Transverse colon (tissue), 4 donors: ENCODE measurements around the gene PPP4R2. TPM values are rescaled to one million over a fixed set of nuclear protein-coding genes. Genes with fewer than 3 reads are reported as not detected.

ENCODE experiments used
- DNase-seq: peaks from one replicate; pipeline ENCODE4 v3.0.0-alpha.2; 2019
- H3K27ac ChIP-seq, 4 donors: fragments of 200-600 bp; sonication (generic); 2 replicates each; pipeline ENCODE4 v1.5.1; 2016 to 2018; ENCODE audit warnings: inconsistent platforms in 4 of 4
- H3K27me3 ChIP-seq: fragments of 200-600 bp; sonication (generic); 2 replicates; pipeline ENCODE4 v1.5.1; 2017; ENCODE audit warnings: inconsistent platforms
- H3K36me3 ChIP-seq, 4 donors: fragments of 200-600 bp; sonication (generic); 2 replicates each; pipeline ENCODE4 v1.5.1; 2017 to 2019; ENCODE audit warnings: inconsistent platforms in 4 of 4
- H3K4me1 ChIP-seq, 4 donors: fragments of 200-600 bp; sonication (generic); 2 replicates each; pipeline ENCODE4 v1.5.1; 2017 to 2020; ENCODE audit warnings: inconsistent platforms in 4 of 4
- H3K4me3 ChIP-seq, 4 donors: fragments of 200-600 bp; sonication (generic); 1 replicate in 1 of 4; 2 replicates in 3 of 4; pipeline versions ENCODE4 v1.5.1 to v1.6.1; 2017 to 2019; ENCODE audit warnings: inconsistent platforms in 4 of 4
- H3K9me3 ChIP-seq, 2 donors: fragments of 200-600 bp; sonication (generic); 2 replicates each; pipeline ENCODE4 v1.5.1; 2017 to 2019; ENCODE audit warnings: inconsistent platforms in 2 of 2
- EP300 ChIP-seq: sonication (generic); formaldehyde crosslinking; IDR thresholded peaks from one replicate; pipeline ENCODE4 v1.6.1; 2017; ENCODE audit warnings: antibody characterized with exemption, low read depth
- POLR2A ChIP-seq: fragments of 450-650 bp; IDR thresholded peaks from one replicate; pipeline ENCODE4 v1.6.1; 2016; ENCODE audit warnings: antibody characterized with exemption, mild to moderate bottlenecking, moderate library complexity
- POLR2AphosphoS5 ChIP-seq, 3 donors: sonication (generic); formaldehyde crosslinking; IDR thresholded peaks; one replicate each; pipeline ENCODE4 v1.6.1; 2016; ENCODE audit warnings: antibody characterized with exemption in 3 of 3
- WGBS, 2 donors: methylation state at CpG; one replicate each; pipeline ENCODE4 v1.1.5; 2018; ENCODE audit warnings: low coverage in 1 of 2; 5-methylcytosine and 5-hydroxymethylcytosine counted together
- in situ Hi-C, 4 donors: fragments of 200-750 bp; cut with MboI; loops; one replicate each; pipeline versions ENCODE4 v1.15.0 to v1.15.1; 2017; ENCODE audit warnings: low sequenced_read_pairs in 3 of 4, low pct_ligation_motif_present in 1 of 4, low pct_unique_long_range_greater_than_20kb in 1 of 4
- intact Hi-C: fragments of 100-400 bp; cut with DNase I; formaldehyde crosslinking; loops from one replicate; pipeline ENCODE4 v1.15.1; 2023; ENCODE audit warnings: low total_unique reads
- total RNA-seq, 4 donors: library from RNA; depleted of rRNA; stranded (reverse); fragments of >200 nt; gene quantifications; one replicate each; pipeline ENCODE4 v1.1.0, GENCODE V29; 2016
- TF ChIP-seq, protein P1 (sequence below), 5 experiments: fragments of 200-600 bp in 3 of 5; fragments of 450-650 bp in 2 of 5; sonication (generic) in 3 of 5; IDR thresholded peaks; 1 replicate in 2 of 5; 2 replicates in 3 of 5; pipeline ENCODE4 v1.5.1; 2016 to 2017; ENCODE audit warnings: antibody characterized with exemption in 5 of 5, inconsistent platforms in 3 of 5, mild to moderate bottlenecking in 2 of 5, moderate library complexity in 1 of 5

PPP4R2 gene
- total RNA-seq, 4 donors from 2014 or later = 14.5 to 55.6 (median 36.9) TPM

DNA sequence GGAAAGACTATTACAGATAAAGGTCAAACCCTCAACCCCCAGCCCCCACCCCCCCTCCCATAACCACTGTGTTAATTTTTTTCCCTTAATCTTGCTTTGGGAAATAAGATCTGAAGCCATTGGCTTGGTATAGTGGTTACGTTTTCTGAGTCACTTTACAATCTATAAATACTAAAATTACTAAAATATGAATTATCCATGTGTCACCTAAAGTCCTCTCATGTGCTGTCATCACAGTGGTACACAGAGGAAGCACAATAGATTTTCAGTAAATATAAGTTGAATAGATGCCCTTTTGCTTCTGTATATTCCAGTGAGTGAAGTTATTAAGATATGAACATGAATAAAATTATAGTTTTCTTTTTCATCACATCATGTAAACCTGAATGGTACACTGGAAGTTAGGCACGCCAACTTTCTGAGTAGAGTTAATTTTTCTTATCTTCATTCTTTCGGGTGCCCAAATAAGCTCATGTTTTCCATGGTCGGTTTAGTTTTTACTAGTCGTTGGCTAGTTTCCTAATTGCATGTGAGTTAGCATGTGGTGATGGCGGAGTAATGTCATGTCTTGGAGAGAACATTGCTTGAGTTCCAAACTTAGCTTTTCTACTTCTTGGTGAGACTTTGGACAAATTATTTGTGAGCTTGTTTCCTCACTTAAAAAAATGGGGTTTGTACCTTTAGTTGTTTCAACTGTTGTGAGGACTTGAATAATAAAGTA is 11.5 kb downstream of the PPP4R2 start:
- H3K9me3 ChIP-seq = no peaks in the 10 kb centered on the region
- no peaks in the 10 kb centered on the region for H3K27me3 ChIP-seq
- in situ Hi-C loops = no loop called here
- peaks cover 0 to 22% (median 6%) of the 10 kb centered on the region in 4 donors for H3K36me3 ChIP-seq
- no peak for TF ChIP-seq EP300
- TF ChIP-seq POLR2A = no peak
- TF ChIP-seq, protein P1, sequence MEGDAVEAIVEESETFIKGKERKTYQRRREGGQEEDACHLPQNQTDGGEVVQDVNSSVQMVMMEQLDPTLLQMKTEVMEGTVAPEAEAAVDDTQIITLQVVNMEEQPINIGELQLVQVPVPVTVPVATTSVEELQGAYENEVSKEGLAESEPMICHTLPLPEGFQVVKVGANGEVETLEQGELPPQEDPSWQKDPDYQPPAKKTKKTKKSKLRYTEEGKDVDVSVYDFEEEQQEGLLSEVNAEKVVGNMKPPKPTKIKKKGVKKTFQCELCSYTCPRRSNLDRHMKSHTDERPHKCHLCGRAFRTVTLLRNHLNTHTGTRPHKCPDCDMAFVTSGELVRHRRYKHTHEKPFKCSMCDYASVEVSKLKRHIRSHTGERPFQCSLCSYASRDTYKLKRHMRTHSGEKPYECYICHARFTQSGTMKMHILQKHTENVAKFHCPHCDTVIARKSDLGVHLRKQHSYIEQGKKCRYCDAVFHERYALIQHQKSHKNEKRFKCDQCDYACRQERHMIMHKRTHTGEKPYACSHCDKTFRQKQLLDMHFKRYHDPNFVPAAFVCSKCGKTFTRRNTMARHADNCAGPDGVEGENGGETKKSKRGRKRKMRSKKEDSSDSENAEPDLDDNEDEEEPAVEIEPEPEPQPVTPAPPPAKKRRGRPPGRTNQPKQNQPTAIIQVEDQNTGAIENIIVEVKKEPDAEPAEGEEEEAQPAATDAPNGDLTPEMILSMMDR (IDR thresholded peaks at IDR 0.05) = no peak
- no peak for TF ChIP-seq POLR2AphosphoS5 (IDR thresholded peaks at IDR 0.05)
- H3K27ac ChIP-seq = no peak overlapping the region
- 44 to 53% methylated on average over 6 of the region's 6 CpGs for WGBS, 2 donors
- no peak for DNase-seq
- no peak overlapping the region for H3K4me3 ChIP-seq
- intact Hi-C loops = no loop called here
- H3K4me1 ChIP-seq = peaks cover 3 to 48% (median 5%) of the 10 kb centered on the region in 4 donors

DNA sequence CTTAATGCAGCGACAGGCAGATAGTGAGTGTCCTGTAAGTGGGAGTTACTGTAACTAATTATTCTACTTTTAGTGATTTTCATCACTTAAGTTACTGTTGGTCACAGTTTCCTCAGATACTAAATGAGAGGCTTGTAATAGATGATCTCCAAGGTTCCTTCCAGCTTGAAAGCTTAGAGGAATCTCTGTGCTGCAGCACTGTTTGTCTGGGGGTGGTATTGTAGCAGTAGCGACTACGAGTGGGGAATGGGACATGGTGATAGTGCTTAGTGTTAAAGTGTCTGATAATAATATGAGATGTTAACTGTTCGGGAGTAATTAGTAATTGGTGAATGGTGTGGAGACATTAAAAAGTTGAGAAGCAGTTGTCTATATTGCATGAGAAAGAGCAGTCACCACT is 12.4 kb downstream of the PPP4R2 start:
- 77 to 82% methylated on average over 4 of the region's 4 CpGs for WGBS, 2 donors
- H3K4me1 ChIP-seq = peaks cover 3 to 48% (median 5%) of the 10 kb centered on the region in 4 donors
- in situ Hi-C loops = no loop called here

GRCh38 chr3:73009750-73010149 is 13.1 kb downstream of the PPP4R2 start:
- intact Hi-C loops = no loop called here
- TF ChIP-seq EP300 (no peak), POLR2AphosphoS5 (IDR thresholded peaks at IDR 0.05) (no peak), POLR2A (no peak)
- TF ChIP-seq, protein P1 (IDR thresholded peaks at IDR 0.05) = no peak
- Histone ChIP-seq H3K9me3 (no peaks in the 10 kb centered on the region), H3K4me1 (peaks cover 3 to 51% (median 5%) of the 10 kb centered on the region in 4 donors), H3K4me3 (no peak overlapping the region), H3K27me3 (no peaks in the 10 kb centered on the region), H3K36me3 (peaks cover 0 to 22% (median 6%) of the 10 kb centered on the region in 4 donors), H3K27ac (no peak overlapping the region)
- in situ Hi-C loops = no loop called here
- no peak for DNase-seq
- 78 to 80% methylated on average over 3 of the region's 3 CpGs for WGBS, 2 donors

More for the DNA sequence above, 12.4 kb downstream of the PPP4R2 start:
- Histone ChIP-seq H3K9me3 (no peaks in the 10 kb centered on the region), H3K36me3 (peaks cover 0 to 22% (median 6%) of the 10 kb centered on the region in 4 donors), H3K4me3 (no peak overlapping the region), H3K27me3 (no peaks in the 10 kb centered on the region), H3K27ac (no peak overlapping the region)
- no peak for DNase-seq
- TF ChIP-seq, protein P1 (IDR thresholded peaks at IDR 0.05) = no peak
- TF ChIP-seq EP300 (no peak), POLR2AphosphoS5 (IDR thresholded peaks at IDR 0.05) (no peak), POLR2A (no peak)
- intact Hi-C loops = no loop called here

DNA sequence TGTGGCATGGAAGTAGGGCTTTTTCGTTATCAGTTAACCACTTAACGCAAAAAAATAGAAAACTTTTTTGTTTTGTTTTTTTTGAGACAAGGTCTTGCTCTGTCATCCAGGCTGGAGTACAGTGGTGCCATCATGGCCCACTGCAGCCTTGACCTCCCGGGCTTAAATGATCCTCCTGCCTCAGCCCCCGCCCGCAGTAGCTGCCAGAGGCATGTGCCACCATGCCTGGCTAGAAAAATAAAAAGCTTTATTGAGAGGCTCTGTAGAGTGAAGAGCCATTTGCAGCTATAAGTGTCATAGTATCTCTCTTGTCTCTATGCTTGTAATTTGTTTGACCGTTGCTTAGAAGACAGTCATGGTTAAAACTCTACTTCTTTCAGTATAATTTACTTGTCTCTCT is 13.5 kb downstream of the PPP4R2 start:
- TF ChIP-seq, protein P1 (IDR thresholded peaks at IDR 0.05) = no peak
- no peak for TF ChIP-seq POLR2AphosphoS5 (IDR thresholded peaks at IDR 0.05)
- TF ChIP-seq POLR2A = no peak
- TF ChIP-seq EP300 = no peak
- DNase-seq = no peak
- intact Hi-C loops = no loop called here
- Histone ChIP-seq H3K27ac (no peak overlapping the region), H3K27me3 (no peaks in the 10 kb centered on the region), H3K9me3 (no peaks in the 10 kb centered on the region), H3K36me3 (peaks cover 0 to 19% (median 6%) of the 10 kb centered on the region in 4 donors), H3K4me3 (no peak overlapping the region), H3K4me1 (peaks cover 3 to 51% (median 5%) of the 10 kb centered on the region in 4 donors)
- in situ Hi-C loops = no loop called here
- 91 to 93% methylated on average over 5 to 6 of the region's 6 CpGs for WGBS, 2 donors
